NCI-H1930 (cell line): Measurements from ENCODE around the gene MYOCOS.

Experiments
- DNase-seq, 2 experiments: peaks; one replicate each; lab custom pipeline; 2025; lab: John Stamatoyannopoulos, UW

Gene MYOCOS

DNA sequence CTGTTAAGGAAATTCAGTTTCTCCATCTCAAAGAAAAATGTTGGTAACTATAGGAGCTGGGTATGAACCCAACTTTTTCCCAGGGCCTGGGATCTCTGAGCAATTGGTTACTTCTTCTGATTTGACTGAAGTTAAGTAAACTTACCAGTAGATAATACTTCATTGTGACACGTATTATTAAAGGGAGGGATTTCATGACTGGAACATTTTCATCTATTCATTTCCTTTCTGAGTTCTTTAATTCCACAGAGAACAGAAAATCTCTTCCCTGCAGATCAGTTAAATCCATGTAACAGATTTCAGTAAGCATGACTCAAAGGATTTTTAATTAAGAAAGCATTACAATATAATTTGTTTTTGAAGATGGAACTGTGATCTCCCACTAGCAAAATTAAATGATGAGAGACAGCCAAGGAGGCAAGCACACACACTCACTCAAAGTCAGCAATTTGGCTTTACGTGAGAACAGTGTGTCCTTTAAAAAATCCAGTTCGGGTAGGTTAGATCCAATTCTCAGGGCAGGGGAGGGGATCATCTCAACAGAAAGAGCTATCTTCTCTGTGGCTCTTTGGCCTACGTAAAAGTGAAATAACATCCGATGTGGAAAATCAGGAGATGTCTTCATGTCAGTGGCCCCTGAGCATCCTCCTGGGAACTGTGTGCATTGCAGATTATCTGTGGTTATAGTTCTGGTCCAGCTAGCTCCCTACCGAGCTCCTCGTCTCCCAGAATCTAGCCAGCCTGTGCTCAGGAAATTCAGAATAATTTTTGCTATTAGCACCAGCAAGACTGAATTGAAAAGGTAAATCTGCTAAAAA is 41.2 kb downstream of the MYOCOS start:
- no peak for DNase-seq

DNA sequence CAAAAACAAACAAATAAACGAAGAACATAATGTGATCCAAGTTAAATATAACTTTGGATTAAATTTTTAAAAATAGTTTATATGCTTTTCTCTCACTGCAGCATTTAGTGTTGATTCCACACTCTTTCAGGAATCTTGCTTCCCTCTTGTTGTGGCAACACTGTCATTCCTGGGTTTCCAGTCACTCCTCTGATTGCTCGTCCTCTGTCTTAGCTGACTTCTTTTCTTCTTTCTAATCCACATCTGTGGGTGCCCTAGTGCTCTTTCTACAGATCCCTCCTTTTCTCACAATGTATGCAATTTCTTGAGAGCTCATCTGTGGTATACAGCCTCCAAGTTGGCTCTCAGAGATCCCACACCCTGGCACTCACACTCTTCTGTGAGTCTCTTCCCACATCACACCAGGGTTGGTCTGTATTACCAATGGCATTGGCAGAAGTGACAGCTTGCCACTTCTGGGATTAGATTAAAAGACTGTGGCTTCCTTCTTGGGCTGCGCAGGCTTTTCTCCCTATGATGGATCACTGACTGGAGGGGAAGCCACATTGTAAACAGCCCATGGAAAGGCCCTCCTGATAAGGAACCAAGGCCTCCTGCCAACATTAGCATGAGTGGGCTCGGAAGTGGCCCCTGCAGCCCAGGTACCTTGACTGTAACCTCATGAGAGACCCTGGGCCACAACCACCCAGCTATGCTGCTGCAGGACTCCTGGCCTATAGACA is 42.0 kb downstream of the MYOCOS start:
- no peak for DNase-seq

DNA sequence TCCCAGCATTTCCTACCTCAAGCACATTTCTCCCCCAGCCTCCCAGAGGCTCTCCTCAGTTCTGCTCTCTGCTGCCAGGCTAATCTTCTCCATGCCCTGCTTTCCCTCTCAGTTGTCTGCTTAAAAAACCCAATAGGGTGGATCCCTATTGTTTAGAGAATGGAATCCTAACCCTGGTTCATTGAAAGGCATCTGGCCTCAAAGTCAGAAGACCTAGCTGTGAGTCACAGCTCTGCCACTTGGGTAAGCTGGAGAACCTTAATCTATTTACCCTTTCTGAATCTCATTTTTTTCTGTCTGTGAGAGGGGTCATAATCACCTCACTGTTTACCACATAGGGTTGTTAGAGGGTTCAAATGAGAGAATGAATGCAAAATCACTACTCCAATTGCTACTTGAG is 42.9 kb downstream of the MYOCOS start:
- no peak for DNase-seq

DNA sequence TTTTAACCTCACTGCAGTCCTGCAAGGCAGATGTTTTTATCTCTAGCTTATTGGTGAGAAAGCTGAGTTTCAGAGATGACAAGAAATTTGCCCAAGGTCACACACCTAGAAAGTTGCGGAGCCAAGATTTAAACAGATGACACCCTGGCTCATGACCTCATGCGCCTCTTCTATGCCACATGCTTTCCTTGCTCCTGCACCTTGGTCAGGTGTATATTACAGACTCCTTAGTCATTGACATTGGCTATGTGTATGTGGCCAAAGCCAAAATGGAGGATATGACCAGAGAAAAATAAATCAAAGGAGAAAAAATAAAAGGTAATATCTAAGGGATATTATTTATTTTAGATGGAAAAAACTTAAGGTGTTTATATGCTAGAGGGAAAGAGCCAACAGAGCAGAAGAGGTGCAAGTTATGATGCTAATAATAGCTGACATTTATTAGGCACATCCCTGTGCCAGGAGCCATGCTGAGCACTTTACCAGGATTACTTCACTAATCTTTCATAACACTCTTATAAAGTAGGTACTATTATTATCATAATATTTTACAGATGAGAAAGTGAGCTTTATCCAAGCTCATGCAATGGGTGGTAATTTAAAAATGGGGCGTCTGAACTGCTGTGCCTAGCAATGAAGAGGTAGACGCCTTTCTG is 44.2 kb downstream of the MYOCOS start:
- DNase-seq = no peak

DNA sequence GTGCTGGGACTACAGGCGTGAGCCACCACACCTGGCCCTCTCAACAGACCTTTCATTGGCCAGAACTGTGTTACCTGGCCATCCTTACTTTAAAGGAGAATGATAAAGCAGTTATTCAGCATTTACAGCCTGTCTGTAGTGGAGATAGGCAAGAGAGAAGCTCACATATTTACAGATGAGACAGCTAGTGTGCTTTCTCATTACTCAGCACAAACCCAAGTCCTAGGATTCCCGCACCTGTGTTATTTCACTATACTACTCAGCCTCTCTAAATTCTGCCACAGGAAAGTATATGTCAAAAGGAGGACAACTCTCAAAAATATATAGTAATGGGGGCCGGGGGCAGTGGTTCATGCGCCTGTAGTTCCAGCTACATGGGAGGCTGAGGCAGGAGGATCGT is 46.3 kb downstream of the MYOCOS start:
- no peak for DNase-seq

DNA sequence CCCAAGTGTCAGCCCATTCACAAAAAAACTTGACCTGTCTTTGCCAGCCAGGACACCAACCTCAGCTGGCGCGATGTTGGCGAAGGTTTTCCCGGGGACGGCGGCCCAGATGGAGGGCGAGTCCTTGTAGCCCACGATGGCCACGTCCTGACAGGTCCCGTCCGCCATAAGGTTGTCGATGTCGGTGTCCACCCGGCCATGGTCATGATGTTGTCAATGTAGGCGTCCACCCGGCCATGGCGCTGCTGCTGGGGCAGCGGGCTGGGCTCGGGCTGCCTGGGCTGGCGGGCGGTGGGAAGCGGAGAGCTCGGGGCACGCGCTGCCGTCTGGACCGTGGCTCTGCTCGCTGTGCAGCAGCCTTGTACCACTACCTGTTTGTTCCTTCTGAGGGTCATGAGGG is 48.7 kb downstream of the MYOCOS start:
- DNase-seq = no peak

DNA sequence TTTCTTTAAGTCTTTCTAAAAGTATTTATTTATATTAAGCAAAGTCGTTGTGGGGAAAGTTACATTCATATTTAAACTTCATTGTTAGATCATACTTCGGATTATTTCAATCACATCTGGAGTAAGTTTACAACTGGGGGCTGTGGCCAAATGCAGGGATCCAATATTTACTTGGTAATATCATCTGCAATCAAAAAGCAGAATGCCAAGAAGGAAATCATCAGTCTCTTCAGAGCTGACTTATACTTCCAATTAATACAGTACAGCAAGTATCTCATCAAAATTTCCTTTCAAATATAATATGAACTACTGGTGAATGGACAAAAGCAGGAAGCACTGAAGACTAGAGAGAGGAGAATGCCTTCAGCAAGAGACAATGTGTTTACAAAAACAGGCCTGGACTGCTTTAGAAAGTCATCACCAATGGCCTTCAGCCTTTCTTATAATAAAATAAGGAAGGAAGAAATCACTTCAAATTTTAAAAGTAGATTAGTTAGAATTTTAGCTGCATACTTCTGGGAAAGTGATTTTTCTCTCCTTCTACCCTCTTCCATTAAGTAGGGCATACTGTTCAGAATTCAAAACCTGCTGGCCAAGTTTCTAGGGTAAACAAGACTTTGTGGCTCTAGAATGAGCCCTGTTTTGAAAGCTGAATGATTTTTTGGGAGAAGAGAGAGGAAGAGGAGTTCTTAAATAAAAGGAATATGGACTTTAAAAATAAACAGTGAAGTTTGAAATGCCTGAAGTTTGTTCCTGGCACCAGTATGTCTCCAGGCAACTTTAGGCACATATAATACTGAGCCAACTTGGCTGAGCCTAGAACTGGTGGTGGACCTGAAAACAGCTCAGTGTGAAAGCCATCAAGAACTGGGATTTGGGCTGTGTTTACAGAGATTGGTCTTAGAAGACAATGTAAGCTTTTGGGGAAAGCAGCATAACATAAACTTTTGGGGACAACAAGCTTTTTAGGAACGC is 52.7 kb downstream of the MYOCOS start:
- no peak for DNase-seq
